Rectal smooth muscle tissue (tissue), 1 donor: ENCODE data around the gene BTAF1.

Experiments
- H3K27ac ChIP-seq: one replicate; pipeline ENCODE4 v1.7.0; 2013; ENCODE audit warnings: low read depth, low read length, inconsistent platforms
- H3K27me3 ChIP-seq: one replicate; pipeline ENCODE4 v1.7.0; 2013; ENCODE audit warnings: low read length; ENCODE audit not compliant: control insufficient read depth, insufficient read depth
- H3K36me3 ChIP-seq: one replicate; pipeline ENCODE4 v1.7.0; 2013; ENCODE audit warnings: low read length; ENCODE audit not compliant: control insufficient read depth, insufficient read depth
- H3K4me1 ChIP-seq: one replicate; pipeline ENCODE4 v1.7.0; 2013; ENCODE audit warnings: low read length; ENCODE audit not compliant: control insufficient read depth, insufficient read depth
- H3K4me3 ChIP-seq: one replicate; pipeline ENCODE4 v1.7.0; 2013; ENCODE audit warnings: low read length
- H3K9ac ChIP-seq: one replicate; pipeline ENCODE4 v1.7.0; 2013; ENCODE audit warnings: low read length

The BTAF1 gene

DNA sequence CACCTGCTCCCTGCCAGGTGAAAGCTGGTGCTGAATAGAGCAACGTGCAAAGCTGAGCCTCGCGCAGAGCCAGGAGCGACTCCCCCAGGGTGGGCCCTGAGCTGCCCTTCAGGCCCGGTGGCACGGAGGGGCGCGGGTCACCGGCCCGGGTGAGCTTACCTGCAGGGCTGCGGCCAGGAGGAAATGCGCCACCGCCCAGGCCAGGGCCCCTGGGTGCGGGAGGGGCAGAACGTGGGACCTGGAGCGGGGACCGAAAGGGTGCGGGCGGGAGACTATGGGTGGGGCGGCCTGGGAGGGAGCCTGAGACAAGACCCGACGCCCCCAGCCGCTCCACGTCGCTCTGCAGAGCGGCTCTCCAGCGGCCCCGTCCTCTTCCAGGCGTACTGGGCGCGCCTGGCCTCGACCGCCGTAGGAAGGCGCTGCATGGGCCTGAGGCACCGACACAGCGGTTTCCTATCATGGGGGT, 122.1 kb downstream of the BTAF1 start:
- no peaks in the 10 kb centered on the region for H3K4me1 ChIP-seq
- H3K27me3 ChIP-seq = no peaks in the 10 kb centered on the region
- H3K9ac ChIP-seq = no peak overlapping the region
- no peak overlapping the region for H3K27ac ChIP-seq
- no peaks in the 10 kb centered on the region for H3K36me3 ChIP-seq
- H3K4me3 ChIP-seq = no peak overlapping the region

DNA sequence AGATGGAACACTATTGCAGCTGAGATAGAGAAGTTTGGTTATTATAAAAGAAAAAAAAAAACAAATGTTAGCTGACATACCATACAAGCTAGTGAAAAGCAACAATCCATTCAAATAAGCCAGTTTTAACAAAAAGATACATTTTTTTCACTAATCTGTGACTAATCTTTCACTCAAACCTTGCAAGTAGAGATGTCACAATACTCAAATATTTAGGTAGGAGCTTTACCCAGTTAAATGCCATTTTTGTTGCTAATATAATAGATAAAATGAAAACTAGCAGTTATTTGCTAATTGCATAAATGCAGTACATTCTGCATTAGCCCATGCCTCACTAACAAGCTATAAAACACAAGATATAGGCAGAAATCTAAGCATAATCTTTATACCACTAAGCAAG, 123.6 kb downstream of the BTAF1 start:
- no peaks in the 10 kb centered on the region for H3K4me1 ChIP-seq
- H3K36me3 ChIP-seq = no peaks in the 10 kb centered on the region
- H3K27ac ChIP-seq = no peak overlapping the region
- H3K9ac ChIP-seq = no peak overlapping the region
- no peak overlapping the region for H3K4me3 ChIP-seq
- no peaks in the 10 kb centered on the region for H3K27me3 ChIP-seq

DNA sequence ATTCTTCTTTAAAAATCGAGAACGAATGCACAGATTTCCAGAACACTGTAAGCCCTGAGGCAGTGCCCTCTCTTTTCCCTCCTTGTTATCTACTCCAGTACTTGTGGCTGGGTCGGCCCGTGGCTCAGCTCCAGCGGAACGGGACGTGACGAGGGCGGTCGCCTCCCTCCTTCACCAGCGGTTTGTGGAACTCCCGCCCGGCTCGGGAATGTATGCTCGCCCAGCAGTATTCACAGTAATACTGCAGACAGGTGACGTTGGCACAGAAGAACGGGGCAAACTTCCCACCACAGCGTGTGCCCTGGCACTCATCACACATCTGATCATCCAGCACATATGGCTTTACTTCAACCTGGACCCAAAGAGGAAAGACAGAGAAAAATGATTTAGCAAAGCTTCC, 128.5 kb downstream of the BTAF1 start:
- no peaks in the 10 kb centered on the region for H3K4me1 ChIP-seq
- no peaks in the 10 kb centered on the region for H3K27me3 ChIP-seq
- no peaks in the 10 kb centered on the region for H3K36me3 ChIP-seq
- no peak overlapping the region for H3K9ac ChIP-seq
- no peak overlapping the region for H3K4me3 ChIP-seq
- no peak overlapping the region for H3K27ac ChIP-seq

DNA sequence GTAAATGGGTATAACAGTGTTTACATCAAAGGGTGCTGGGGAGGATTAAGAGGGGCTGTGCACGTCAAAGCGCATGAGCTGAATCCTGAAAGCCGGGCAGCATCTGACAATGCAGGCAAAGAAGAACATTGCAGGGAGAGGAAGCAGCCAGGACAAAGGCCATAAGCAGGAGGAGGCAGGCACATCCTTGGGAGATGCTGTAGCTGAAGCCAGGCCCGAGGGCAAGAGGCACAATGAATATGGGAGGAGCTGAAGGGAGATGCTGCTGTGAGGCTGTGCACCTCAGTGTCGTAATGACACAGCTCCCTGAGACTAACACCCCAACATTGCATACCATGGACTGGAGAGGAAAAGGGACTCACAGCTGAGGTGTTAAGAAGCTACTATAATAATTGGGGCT, 129.2 kb downstream of the BTAF1 start:
- no peak overlapping the region for H3K9ac ChIP-seq
- no peak overlapping the region for H3K4me3 ChIP-seq
- H3K36me3 ChIP-seq = peaks cover 3% of the 10 kb centered on the region
- H3K4me1 ChIP-seq = no peaks in the 10 kb centered on the region
- H3K27ac ChIP-seq = no peak overlapping the region
- H3K27me3 ChIP-seq = no peaks in the 10 kb centered on the region

DNA sequence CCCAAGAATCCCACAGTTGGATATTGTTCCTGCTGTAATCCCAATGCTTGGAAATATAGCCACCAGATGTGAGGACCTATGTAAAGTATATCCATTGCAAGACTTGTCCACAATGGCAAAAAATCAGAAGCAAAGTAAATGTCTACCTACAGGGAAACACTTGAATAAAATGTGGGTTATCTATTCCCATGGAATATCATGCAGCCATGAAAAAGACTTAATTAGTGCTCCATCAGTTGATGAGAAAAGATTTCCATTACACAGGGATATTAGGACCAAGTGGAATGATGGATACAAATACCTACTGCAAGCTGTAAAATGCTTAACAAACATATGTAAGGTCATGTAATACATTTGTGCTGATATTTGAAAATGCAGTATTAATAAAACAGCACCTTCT, 131.2 kb downstream of the BTAF1 start:
- H3K4me1 ChIP-seq = no peaks in the 10 kb centered on the region
- peaks cover 3% of the 10 kb centered on the region for H3K36me3 ChIP-seq
- H3K27ac ChIP-seq = no peak overlapping the region
- H3K4me3 ChIP-seq = no peak overlapping the region
- no peaks in the 10 kb centered on the region for H3K27me3 ChIP-seq
- H3K9ac ChIP-seq = no peak overlapping the region

DNA sequence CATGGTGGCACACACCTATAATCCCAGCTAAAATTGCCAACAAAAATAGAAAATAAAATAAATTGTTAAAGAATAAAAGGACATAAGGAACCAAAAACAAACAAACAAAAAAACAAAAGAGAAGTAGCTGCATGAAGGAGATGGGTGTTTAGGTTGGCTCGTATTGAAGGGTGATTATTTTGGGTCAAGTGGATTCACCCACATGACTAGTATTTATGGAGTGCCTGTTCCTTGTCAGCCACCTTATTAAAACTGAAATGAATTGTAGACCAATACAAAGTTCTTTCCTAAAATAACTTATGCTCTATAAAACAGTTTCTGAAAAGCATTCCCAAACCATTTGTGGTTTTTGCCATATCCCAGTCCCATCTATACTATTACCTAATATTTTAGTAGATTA, 138.7 kb downstream of the BTAF1 start:
- H3K4me1 ChIP-seq = no peaks in the 10 kb centered on the region
- H3K4me3 ChIP-seq = no peak overlapping the region
- H3K9ac ChIP-seq = no peak overlapping the region
- no peak overlapping the region for H3K27ac ChIP-seq
- H3K36me3 ChIP-seq = peaks cover 1% of the 10 kb centered on the region
- H3K27me3 ChIP-seq = no peaks in the 10 kb centered on the region

DNA sequence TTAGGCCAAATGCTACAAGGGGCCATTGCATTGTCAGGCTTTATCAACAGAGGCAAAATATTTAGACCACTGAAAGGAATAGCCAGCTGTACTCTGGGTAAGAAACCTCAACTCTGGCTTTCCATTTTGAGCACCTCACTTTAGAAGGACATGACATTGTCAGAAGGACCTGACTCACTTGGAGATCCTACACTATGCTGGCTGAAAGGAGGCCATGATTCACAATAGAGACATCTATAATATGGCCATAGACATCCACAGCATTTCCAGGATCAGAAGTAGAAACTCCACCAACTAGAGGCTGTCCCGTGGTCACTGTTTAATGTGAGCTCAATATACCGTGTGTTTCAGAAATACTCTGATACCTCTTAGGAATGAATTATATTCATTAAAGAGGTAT, 140.9 kb downstream of the BTAF1 start:
- Histone ChIP-seq H3K27ac (no peak overlapping the region), H3K9ac (no peak overlapping the region), H3K27me3 (no peaks in the 10 kb centered on the region), H3K36me3 (no peaks in the 10 kb centered on the region), H3K4me1 (no peaks in the 10 kb centered on the region), H3K4me3 (no peak overlapping the region)

DNA sequence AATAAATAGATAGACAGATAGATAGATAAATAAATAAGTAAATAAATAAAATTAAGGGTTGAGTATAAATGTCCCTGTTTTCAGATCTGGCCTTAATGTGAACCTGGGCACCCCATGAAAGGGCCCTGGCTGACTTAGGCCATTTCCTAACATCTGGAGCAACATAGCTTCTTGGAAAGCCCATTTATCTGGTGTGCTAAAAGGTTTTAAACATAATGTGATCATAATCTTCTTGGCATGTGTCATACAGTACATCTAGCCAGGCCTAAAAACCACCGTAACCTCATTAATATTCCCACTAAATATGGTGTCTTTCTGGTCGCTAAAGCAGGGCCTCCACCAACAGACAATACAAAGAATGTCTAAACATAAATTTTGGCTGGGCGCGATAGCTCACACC, 142.8 kb downstream of the BTAF1 start:
- Histone ChIP-seq H3K4me3 (no peak overlapping the region), H3K9ac (no peak overlapping the region), H3K27me3 (no peaks in the 10 kb centered on the region), H3K4me1 (no peaks in the 10 kb centered on the region), H3K36me3 (no peaks in the 10 kb centered on the region), H3K27ac (no peak overlapping the region)

DNA sequence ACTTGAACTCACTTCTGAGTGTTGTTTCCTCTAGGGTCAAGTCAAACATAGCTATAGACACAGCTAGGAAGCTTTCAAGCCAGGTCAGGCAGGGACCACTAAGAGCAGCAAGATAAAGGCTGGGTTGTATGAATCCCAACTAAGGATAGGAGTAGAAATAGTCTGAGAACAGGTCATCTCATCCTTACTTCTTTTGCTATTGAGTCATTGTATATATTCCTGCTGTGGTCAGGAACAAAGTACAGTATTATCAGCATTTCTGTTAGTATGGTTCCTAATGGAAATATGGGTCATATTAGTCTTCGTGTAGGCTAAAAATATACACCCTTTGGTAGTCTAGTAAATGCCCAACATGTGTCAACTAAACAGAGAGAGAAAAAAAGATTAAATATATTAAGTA, 145.3 kb downstream of the BTAF1 start:
- Histone ChIP-seq H3K4me3 (no peak overlapping the region), H3K9ac (no peak overlapping the region), H3K27ac (no peak overlapping the region), H3K4me1 (no peaks in the 10 kb centered on the region), H3K27me3 (no peaks in the 10 kb centered on the region), H3K36me3 (no peaks in the 10 kb centered on the region)

DNA sequence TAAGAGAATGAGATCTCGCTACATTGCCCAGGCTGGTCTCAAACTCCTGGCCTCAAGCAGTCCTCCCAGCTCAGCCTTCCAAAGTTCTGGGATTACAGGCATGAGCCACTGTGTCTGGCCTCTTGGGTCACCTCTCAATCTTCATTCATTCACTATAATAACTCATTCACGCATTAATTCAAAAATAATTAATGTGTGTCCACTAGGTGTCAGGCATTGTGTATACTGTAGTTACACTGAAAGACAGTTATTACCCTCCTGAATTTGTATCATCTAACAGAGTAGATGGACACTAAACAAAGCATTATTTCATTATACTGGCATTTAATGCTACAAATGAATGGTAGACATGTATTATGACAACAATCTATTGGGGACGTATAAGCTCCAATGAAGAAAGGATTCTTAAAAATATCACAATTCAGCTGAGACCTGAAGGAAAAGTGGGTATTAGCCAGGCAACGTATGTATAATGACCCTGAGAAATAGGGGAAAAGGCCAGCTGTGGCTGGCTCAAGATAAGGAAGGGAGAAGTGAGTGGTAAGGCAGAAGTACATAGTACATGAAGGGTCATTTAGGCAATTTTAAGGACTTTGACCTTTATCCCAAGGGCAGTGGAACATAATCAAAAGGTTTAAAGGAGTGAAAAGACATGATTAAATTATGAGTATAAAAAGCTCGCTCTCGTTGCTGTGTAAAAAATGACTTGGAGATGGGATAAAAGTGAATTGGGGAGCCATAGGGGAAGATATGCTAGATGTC, 150.7 kb downstream of the BTAF1 start:
- H3K4me3 ChIP-seq = no peak overlapping the region
- no peak overlapping the region for H3K9ac ChIP-seq
- H3K36me3 ChIP-seq = peaks cover 3% of the 10 kb centered on the region
- no peak overlapping the region for H3K27ac ChIP-seq
- no peaks in the 10 kb centered on the region for H3K4me1 ChIP-seq
- no peaks in the 10 kb centered on the region for H3K27me3 ChIP-seq

DNA sequence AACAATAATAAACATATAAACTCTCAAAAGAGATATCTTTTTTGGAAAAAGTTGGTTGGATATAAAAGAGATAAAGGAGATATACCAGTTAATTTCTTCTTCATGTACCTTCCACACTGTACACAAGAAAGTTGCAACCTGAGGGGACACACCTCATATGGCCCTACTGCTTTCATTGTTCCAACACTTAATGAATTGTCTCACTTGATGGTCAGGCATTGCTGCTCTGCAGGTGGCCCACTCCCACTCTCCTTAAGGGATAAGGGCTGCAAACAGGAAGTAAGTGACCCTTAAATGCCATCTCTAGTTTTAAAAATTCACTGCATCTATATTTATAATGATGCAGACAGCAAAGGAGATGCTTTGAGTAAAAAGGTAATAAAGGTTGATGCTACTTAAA, 152.3 kb downstream of the BTAF1 start:
- no peak overlapping the region for H3K27ac ChIP-seq
- no peaks in the 10 kb centered on the region for H3K4me1 ChIP-seq
- no peak overlapping the region for H3K4me3 ChIP-seq
- H3K27me3 ChIP-seq = no peaks in the 10 kb centered on the region
- no peak overlapping the region for H3K9ac ChIP-seq
- H3K36me3 ChIP-seq = peaks cover 6% of the 10 kb centered on the region

DNA sequence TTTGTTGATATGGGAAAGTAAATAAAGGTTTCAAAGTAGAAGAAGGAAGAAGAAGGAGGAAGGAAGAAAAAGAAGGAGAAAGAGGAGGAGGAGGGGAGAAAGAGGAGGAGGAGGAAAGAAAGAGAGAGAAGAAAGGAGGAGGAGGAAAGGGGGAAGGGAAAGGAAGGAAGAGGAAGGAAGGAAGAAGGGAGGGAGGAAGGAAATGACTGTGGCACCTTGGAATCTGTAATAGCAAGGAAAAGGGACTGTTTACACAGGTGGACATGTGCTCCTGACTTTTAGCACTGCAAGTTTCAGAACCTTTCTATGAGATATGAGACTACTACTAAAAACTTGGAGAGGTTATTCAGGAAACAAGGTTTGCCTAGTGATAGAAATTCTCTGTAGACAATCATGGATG, 153.2 kb downstream of the BTAF1 start:
- no peak overlapping the region for H3K9ac ChIP-seq
- H3K27ac ChIP-seq = no peak overlapping the region
- H3K36me3 ChIP-seq = peaks cover 10% of the 10 kb centered on the region
- H3K4me3 ChIP-seq = no peak overlapping the region
- H3K4me1 ChIP-seq = no peaks in the 10 kb centered on the region
- no peaks in the 10 kb centered on the region for H3K27me3 ChIP-seq

DNA sequence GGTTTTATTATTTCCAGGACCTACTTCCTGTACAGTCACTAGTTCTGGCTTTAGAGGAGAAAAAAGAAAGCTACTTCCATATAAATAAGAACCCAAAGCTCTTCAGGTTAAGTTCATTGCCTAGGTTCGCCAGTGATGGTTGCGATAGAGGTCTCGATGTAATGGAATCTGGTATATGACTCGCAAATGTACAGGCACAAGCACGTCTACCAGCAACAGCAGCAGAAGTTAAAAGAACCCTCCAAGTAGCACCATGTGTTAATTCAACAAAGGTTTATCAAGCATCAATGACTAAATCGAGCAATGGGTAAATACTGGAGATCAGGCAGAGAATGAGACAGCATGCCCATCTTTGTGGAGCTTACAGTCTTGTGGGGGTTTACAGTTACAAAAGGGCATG, 155.4 kb downstream of the BTAF1 start:
- H3K27me3 ChIP-seq = no peaks in the 10 kb centered on the region
- H3K4me3 ChIP-seq = no peak overlapping the region
- H3K4me1 ChIP-seq = no peaks in the 10 kb centered on the region
- H3K27ac ChIP-seq = no peak overlapping the region
- no peak overlapping the region for H3K9ac ChIP-seq
- H3K36me3 ChIP-seq = peaks cover 10% of the 10 kb centered on the region
